NCI-H345 treated with DMSO at 0.1 percent for 48 hours (cell line): ENCODE results near the gene TEX2.

Experiments used
- DNase-seq: peaks from one replicate; lab custom pipeline; 2025; ENCODE audit not compliant: unreplicated experiment; lab: John Stamatoyannopoulos, UW

The TEX2 gene

DNA sequence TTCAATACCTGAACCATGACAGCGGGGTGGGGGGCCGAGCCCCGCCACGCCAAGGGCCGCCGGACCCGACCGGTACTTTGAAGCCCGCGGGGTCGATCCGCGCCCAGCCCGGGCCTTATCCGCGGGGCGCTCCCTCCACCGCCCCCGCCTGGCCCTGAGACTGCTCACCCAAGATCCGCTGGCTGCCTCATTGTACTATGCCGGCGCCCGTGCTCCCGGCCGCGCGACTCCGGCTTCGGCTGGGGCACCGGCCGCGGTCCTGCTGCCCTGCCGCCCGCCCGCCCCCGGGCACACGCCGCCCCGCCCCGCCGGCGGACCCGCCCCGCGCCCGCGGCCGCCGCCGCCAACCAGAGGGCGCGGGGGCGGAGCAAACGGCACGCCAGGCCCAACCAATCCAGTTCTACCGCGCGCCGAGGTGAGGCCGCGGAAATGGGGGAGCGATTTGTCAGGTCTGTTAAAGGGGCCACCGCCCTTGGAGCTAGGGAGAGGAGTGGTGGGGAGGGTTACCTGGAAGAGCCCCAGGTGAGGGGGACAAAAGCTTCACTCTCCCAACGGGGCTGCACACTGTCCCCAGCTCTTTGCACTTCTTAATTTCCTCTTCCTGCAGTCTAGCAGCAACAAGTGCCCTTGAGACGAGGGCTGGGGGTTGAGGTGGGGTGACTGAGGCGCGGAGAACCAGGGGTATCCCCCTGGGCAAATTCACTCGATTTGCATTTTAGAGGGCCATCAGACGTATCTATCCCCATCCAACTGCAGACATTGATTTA, at the start of gene TEX2:
TSS of gene TEX2 (minus strand) at position 261 of the 767 bp plus-strand sequence. CDS start 49,043 bp downstream, outside the sequence.
- DNase-seq, result peak; percentile 88

DNA sequence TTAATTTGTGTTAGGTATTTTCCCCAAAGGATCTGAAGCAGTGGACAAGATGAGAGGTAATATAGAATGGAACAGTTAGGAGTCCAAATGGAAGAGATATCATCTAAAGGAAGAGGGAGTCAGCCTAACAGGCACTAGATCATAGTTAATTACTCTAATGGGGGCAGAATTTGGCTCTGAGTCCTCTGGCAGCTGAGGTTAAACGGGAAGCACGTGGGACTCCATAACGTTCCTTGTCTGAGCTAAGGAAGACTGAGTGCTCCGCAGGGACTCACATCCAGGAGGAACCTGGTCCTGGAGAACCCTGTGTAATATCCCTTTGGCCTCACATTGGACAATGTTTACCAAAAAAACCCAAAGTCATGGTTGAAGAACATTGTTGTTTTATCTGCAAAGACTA, 46.6 kb upstream of the TEX2 start:
- DNase-seq, result no peak

- no peak for DNase-seq
Observed at GRCh38 chr17:64309021-64309420, 46.0 kb upstream of the TEX2 start.

GRCh38 chr17:64306850-64307463, 43.9 kb upstream of the TEX2 start:
- DNase-seq, result peak; percentile 25

GRCh38 chr17:64304551-64304950, 41.5 kb upstream of the TEX2 start:
- DNase-seq, result no peak

GRCh38 chr17:64300699-64300965, 37.6 kb upstream of the TEX2 start:
- no peak for DNase-seq

DNA sequence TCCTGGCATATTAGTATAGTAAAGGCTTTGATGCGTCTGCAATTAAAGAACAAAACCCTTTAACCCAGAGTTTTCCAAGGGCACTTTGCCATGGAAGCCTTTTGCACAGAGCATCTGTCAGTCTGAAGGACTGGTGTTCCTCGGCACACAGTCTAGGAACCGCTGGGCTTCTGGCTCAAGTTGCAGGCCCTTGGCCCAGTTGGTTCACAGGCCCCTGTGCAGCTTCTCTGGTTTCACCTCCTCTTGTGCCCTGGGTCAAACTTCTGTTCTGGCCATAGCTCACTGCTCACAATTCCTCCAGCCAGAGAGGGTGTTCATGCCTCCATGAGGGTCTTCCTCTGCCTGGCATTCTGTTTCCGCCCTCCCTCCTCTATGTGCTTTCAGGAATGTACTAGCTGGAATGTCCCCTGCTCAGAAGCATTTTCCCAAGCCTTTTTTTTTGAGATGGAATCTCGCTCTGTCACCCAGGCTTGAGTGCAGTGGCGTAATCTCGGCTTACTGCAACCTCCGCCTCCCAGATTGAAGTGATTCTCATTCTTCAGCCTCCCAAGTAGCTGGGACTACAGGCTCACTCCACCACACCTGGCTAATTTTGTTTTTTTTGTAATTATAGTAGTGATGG, 34.5 kb upstream of the TEX2 start:
- DNase-seq, result no peak

DNA sequence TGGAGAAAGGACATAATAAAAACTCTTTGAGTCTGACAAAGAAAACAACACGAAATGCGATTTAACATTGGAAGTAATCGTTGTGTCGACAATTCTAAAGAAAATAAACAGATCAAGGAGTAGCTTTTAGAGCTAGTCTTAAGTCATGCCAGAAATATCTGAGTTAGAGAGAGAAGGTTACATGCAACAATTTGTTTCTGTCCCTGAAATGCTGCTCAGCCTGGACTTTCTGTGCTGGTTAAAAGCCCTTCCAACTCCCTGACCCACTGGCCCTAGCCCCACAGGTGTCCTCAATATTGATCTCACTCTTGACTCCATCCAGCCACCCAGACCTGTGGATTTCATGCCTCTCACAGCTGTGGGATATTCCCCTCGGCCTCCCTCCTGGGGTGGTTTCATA, 33.2 kb upstream of the TEX2 start:
- no peak for DNase-seq

- no peak for DNase-seq
Observed at GRCh38 chr17:64295146-64295545, 32.1 kb upstream of the TEX2 start.

- no peak for DNase-seq
Observed at GRCh38 chr17:64291268-64291851, 28.3 kb upstream of the TEX2 start.

DNA sequence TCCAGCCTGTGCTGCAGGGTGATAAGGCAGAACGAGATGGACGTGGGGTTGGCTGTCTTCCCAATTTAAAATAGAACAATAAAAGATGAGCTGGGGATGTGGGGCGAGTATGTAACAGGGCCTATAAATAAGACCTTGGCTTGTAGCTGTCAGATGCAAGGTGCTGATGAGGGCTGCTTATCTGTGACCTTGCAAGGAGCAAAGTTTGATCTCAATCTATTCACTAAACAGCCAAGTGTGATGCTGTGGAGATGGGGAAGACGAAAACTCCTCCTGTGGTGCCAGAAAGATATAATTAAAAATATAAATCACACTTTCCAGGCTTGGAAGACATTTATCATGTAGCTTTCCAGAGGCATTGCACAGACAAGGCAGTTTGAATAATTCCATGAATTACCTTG, 26.7 kb upstream of the TEX2 start:
- no peak for DNase-seq

DNA sequence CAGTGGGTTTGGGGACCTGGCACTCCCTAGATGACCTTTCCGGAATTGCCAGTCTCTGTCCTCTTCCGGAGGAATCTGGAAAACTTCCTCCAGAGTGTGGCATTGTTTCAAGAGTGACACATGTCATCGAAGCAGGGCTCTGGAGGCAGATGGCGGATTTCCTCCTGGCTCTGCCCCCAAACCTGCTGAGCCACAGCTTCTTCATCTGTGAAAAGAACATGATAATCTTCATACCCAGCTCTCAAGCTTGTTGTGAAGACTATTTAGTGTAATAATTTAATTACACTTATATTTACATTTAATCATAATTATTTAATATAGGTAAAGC, 19.7 kb upstream of the TEX2 start:
- DNase-seq, result no peak

- peak; percentile 43 for DNase-seq
Observed at GRCh38 chr17:64281962-64282752, 19.1 kb upstream of the TEX2 start.

DNA sequence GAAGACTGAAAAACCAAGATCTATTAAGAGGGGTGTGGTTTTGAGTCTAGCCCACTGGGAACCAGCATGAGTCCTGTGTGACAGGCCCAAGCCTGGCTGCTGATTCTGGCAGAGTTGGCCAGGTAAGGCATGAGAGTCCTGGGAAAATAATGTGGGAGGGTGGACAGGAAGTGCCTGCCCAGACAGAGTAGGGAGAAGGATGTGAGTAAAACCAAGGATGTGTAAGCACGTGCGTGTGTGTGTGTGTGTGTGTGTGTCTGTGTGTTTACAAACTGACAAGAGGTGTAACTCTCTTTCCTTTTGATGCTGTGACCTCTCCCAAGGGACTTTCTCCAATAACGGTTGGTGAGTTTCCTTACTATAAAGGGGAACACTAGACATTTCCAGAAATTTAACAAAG, 15.6 kb upstream of the TEX2 start:
- DNase-seq, result no peak

- no peak for DNase-seq
Observed at GRCh38 chr17:64277831-64278562, 14.9 kb upstream of the TEX2 start.

DNA sequence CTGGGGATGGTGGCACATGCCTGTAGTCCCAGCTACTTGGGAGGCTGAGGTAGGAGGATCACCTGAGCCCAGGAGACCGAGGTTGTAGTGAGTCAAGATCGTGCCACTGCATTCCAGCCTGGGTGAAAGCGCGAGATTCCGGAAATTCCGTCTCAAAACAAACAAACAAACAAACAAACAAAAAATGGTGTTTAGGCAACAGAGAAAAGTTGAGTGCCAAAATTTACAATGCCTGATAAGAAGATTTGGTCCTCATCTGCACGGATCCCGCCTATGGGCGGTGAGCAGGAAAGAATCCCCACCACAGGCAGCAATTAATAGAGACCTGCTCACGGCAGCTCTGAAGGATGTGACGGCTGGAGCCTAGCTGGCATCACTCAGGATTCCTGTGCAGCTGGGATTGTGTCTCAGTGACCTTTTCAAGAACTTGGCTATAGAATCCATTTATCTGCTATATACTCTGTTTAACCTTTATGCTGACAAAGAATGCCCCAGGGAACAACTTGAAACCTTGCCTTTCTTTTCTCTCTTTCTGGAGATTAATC, 14.0 kb upstream of the TEX2 start:
- DNase-seq, result no peak

DNA sequence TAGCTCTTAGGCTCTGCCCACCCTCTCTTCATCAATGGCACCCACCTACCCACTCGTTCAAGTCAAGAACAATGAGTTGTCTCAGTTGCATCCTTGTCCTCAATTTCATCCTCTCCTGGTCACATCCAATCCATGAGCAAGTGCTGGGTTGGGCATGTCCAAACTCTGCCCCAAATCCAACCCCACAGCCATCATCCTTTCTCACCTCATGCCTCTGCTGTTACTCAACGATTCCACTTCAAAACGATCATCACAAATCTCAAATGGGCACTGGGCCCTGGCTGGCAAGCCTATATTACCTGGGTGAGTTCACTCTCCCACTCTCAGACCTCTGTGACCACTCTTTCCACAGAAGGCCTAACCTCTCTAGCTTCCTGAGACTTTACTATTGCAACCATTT, 12.0 kb upstream of the TEX2 start:
- no peak for DNase-seq

DNA sequence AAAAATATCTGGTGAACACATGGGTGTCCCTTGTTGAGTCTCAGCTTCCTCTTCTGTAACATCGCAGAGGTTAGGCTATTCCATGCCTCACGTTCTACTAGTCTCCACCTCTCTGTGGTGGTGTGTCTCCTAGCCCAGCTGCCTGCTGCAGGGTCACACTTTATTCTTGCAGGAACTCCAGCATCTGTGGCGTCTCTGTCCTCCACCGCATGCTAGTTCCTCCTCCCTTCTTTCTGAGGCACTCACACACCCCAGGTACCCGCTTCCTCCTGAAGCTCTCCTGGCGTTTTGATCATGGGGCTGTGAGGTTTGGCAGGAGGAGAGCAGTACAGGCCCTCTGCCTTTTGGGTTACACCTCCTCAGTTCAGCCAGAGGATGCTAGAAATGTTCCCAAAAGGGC, 9.9 kb upstream of the TEX2 start:
- DNase-seq, result no peak

DNA sequence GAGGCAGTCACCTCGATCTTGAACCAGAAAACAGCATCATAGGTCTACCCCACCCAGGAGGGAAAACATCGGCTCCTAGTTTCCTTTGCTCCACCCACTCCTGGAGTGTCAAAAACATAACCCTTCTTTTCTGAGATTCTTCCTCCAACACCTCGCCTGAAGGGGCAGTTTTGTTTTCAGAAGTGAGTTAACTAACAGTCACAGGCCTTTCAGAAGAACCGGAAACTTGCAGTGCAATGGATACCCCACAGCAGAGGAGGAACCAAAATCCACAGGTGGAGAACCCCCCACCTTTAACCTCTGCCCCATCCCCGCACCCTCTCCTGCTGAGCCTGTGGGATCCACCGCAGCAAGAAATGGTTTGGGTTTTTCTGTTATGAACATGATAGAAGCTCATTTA, 7.8 kb upstream of the TEX2 start:
- DNase-seq, result no peak
